GM21528 (cell line): ENCODE results near the gene FBXO10.

ENCODE experiments used
- ATAC-seq: cut with Tn5 transposase; IDR thresholded peaks from one replicate; pipeline ENCODE4 v1.9.1; 2021; ENCODE audit warnings: mild to moderate bottlenecking, moderate library complexity; ENCODE audit not compliant: unreplicated experiment, low FRiP score

The FBXO10 gene

DNA sequence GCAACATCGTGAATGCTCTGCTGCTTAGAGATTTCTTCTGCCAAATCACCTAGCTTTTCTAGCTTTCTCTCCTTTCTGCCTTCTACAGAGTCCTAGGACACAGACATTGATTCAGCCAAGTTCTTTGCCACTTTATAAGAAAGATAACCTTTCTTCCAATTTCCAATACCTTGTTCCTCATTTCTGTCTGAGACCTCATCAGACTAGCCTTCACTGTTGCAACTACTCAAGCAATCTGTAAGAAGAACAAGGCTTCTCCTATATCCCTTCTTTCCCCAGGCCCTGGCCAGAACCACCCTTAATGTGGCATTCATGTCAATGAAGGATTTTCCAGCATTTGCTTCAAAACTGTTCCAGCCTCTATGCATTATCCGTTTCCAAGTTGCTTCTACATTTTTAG, 24.3 kb downstream of the FBXO10 start:
- no peak for ATAC-seq

- ATAC-seq: no peak
Observed at GRCh38 chr9:37551468-37551867, 24.7 kb downstream of the FBXO10 start.

- ATAC-seq: no peak
Observed at GRCh38 chr9:37550781-37551180, 25.4 kb downstream of the FBXO10 start.

- ATAC-seq: no peak
Observed at GRCh38 chr9:37549527-37549926, 26.7 kb downstream of the FBXO10 start.

DNA sequence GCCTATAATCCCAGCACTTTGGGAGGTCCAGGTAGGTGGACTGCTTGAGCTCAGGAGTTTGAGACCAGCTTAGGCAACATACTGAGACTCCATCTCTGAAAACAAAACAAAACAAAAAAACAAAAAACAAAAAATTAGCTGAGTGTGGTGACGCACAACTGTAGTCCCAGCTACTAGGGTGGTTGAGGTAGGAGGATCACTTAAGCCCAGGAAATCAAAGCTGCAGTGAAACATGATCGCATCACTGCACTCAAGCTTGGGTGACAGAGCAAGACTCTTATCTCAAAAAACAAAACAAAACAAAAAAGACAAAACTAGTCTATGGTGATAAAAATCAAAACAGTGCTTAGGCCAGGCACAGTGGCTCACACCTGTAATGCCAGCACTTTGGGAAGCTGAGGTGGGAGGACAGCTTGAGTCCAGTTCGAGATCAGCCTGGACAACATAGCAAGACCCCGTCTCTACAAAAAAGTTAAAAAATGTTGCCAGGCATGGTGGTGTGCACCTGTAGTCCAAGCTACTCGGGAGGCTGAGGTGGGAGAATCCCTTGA, 28.8 kb downstream of the FBXO10 start:
- no peak for ATAC-seq

DNA sequence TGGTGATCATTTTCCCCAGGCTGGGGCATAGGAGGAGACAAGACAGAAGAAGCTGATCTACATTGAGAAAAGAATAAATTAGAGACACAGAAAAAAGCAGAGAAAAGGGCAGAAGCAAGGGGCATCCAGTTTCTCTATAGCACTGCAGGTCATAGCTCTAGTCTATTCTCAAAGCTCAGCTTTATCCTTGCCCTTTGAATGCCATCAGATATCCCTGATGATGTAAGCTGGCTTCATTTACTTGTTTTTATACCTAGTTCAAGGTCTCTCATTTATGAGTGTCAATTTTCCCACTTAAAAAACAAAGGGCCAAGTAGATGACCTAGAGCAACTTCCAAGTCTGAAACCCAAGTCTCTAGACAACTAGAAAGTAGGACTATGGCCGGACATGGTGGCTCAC, 32.7 kb downstream of the FBXO10 start:
- no peak for ATAC-seq

DNA sequence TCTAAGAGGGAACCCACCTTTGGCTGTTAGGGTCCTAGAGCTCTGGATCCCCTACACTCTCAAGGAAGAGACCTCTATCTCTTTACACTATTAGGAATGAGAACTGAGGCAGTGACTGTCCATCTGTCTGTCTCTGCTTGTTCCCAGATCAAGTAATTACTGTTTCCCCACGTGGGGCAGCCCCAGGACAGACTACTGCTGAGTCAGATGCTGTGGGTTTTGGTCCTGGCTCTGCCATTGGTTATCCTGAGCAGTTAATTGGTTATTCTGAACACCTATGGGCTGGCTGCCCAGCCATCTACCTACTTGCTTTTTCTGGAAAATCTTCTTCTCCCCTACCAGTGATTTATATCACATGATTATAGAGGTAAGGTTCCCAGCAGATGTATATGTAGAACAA, 33.3 kb downstream of the FBXO10 start:
- no peak for ATAC-seq

DNA sequence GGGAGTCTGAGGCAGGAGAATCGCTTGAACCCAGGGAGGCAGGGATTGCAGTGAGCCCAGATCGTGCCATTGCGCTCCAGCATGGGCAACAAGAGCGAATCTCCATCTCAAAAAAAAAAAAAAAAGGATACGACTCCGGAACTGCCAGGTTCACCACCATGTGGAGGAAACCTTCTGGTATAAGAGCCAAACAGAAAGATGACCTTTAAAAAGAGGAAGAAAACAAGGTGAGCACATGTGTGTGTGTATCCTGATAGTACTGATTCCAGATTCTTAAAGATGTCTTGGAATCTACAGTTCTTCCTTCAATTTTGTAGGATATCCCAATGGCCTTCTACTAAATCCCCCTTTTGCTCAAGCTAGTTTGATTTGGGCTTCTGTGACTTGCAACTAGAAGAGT, 33.7 kb downstream of the FBXO10 start:
- no peak for ATAC-seq

- no peak for ATAC-seq
Observed at GRCh38 chr9:37541465-37541864, 34.7 kb downstream of the FBXO10 start.

- ATAC-seq: no peak
Observed at GRCh38 chr9:37540634-37541033, 35.5 kb downstream of the FBXO10 start.

- ATAC-seq: no peak
Observed at GRCh38 chr9:37539634-37540033, 36.5 kb downstream of the FBXO10 start.

- ATAC-seq: no peak
Observed at GRCh38 chr9:37538099-37538498, 38.1 kb downstream of the FBXO10 start.

GRCh38 chr9:37534901-37535300, 41.3 kb downstream of the FBXO10 start:
- ATAC-seq: no peak

- no peak for ATAC-seq
Observed at GRCh38 chr9:37534412-37534811, 41.8 kb downstream of the FBXO10 start.

DNA sequence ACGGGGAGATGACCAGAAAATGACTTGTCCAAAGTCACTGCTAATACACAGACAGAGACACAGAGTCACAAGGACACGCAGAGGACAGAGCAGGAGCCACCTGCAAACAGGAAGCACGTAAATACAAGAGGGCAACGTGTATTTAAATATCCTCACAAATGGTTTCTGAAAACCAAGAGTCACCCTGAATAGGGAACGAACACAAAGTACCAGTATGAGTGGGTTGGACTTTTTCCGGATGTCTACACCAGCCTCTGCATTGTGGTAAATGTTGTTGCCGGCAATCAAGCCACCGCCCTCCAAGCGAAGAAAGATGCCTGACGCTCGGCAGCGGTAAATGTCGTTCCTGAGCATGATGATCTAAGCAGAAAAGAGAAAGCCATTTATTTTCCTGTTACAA, 44.5 kb downstream of the FBXO10 start:
- peak; percentile 48 for ATAC-seq

DNA sequence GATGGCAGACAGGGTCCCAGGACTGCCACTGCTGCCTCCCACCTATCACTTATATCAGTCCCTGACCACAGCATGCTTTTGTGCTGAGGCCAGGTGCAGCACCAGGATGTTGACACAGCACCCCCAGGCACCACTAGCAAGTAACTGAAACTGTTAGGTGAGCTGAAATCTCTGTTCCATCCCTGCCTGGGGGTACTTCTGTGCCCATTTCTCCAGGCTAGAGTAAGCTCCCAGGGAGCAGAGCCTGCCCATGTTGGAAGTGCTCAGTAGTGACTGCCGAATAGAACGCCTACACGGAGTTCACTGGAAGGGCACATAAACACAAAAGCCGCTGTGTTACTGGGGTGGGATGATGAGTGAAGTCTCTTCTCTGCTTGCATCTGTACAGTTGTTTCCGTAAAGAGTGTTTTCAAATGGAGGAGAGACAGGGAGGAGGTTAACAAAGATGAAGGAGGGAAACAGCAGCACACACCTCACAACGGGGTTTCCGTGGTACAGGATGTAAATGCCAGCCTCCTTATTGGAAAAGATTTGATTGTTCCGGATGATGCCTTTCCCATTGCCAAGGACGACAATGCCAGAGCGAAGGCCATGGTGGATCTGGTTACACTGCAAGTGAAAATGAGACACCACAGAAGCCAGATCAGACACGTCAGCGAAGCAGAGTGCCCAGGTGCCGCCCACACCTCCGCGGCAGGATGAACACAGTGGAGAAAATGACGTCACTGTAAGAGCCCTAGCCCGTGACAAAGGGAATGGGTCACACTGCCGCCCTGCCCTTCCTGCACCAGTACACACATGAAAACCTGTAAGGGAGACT, 47.3 kb downstream of the FBXO10 start:
- ATAC-seq: no peak

DNA sequence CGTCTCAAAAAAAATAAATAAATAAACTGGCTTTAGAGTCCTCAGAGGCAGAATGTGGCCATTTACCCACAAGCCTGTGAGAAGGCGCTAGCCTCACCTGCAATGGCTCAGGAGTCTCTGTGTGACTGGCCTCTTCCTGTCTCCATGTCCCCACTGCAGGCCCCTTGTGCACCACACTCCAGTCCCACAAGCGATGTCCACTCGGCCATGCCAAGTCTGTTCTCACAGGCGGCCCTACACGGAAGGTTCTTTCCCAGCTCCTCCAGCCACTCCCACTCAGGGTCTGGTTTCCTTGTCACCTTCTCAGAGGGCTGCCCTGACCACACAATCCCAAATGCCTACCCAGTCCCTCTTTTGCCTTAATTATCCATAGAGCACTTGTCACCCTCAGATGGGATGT, 52.3 kb downstream of the FBXO10 start:
- no peak for ATAC-seq

DNA sequence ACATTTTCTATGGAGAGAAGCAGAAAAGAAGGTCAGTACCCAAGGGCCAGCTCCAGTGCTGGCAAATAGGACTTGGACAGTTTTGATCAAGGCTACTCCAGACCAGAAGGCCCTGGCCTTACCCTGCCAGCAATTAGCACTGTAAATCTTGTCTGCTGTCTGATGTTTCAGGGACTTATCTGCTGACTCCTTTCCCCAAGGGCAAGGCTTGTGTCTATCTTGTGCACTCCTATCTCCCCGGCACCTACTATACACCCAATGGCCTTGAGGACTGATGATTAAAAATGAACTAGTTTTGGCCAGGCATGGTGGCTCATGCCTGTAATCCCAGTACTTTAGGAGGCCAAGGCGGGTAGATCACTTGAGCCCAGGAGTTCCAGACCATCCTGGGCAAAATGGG, 53.2 kb downstream of the FBXO10 start:
- no peak for ATAC-seq

GRCh38 chr9:37521111-37521510, 55.1 kb downstream of the FBXO10 start:
- ATAC-seq: no peak

- ATAC-seq: no peak
Observed at GRCh38 chr9:37520641-37521040, 55.5 kb downstream of the FBXO10 start.

GRCh38 chr9:37517923-37518322, 58.3 kb downstream of the FBXO10 start:
- no peak for ATAC-seq

DNA sequence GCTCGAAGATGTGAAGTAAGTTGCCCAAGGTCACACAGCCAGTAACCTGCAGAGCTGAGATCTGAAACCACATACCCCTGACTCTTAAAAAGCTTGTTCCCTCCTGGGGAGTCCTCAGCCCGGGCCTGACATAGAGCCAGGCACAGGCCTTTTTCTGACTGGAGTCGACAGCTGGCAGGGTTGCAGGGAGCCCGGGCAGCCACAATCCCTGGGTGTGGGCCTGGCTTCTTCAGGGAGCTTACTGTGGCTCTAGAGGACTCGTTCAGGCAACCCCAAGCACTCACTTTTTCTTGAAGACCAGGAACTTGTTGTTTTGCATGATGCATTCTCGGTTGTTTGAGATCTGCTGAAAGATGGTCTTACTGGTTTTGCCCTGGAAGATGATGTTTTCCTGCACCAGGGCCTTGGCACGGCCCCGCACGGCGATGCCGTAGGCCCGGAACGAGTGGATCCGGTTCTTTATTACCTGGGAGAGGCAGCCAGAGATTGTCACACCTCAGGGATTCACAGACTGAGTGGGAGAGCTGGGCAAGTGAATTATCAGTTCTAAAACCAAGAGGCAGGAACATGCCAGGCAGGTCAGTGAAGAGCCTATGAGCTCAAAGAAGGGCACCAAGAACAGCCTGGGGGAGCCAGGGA, 60.4 kb downstream of the FBXO10 start:
- no peak for ATAC-seq
